Naive thymus-derived CD4-positive, alpha-beta T cell (primary cell): ENCODE results near the gene SHANK1. TPM values are rescaled to one million over a fixed set of nuclear protein-coding genes. Genes with fewer than 3 reads are reported as not detected.

Experiments used
- ATAC-seq: fragments of 150-1000 bp; cut with Tn5 transposase; 2 replicates; pipeline ENCODE4 v1.10.0; 2021; ENCODE audit warnings: mild to moderate bottlenecking, moderate library complexity
- CTCF ChIA-PET: fragments of 350-600 bp; sonication (Branson Sonifier 250); formaldehyde crosslinking; loops from one replicate; lab custom pipeline; 2021; ENCODE audit warnings: antibody characterized with exemption; lab: Charles Lee
- POLR2A ChIA-PET: fragments of 350-600 bp; sonication (Branson Sonifier 250); formaldehyde crosslinking; loops from one replicate; lab custom pipeline; 2021; ENCODE audit warnings: antibody characterized with exemption, inconsistent platforms; lab: Charles Lee
- DNase-seq, 9 donors: peaks; one replicate each; pipeline versions ENCODE4 v3.0.0 to v3.0.0-alpha.2; 2020 to 2022; ENCODE audit warnings: mixed read lengths in 1 of 9
- H3K27ac ChIP-seq: one replicate; pipeline ENCODE4 v1.7.0; 2013; ENCODE audit warnings: mild to moderate bottlenecking, low read depth, low read length, moderate library complexity
- H3K27me3 ChIP-seq, 2 donors: one replicate each; pipeline ENCODE4 v1.7.0; 2013; ENCODE audit warnings: low read length in 2 of 2, mild to moderate bottlenecking in 2 of 2, moderate library complexity in 2 of 2; ENCODE audit not compliant: control insufficient read depth in 2 of 2, insufficient read depth in 2 of 2
- H3K36me3 ChIP-seq, 3 experiments: 1 replicate in 2 of 3; 2 replicates in 1 of 3; pipeline ENCODE4 v1.7.0; 2013; ENCODE audit warnings: low read length in 3 of 3, mild to moderate bottlenecking in 3 of 3, moderate library complexity in 1 of 3; ENCODE audit not compliant: insufficient read depth in 3 of 3, control insufficient read depth in 2 of 3
- H3K4me1 ChIP-seq, 2 donors: one replicate each; pipeline ENCODE4 v1.7.0; 2013; ENCODE audit warnings: low read length in 2 of 2, mild to moderate bottlenecking in 2 of 2, moderate library complexity in 1 of 2; ENCODE audit not compliant: control insufficient read depth in 2 of 2, insufficient read depth in 2 of 2
- H3K4me3 ChIP-seq: 2 replicates; pipeline ENCODE4 v1.7.0; 2013; ENCODE audit warnings: mild to moderate bottlenecking, low read length
- H3K9me3 ChIP-seq, 3 experiments: 1 replicate in 2 of 3; 2 replicates in 1 of 3; pipeline ENCODE4 v1.7.0; 2013; ENCODE audit warnings: low read length in 3 of 3; ENCODE audit not compliant: control insufficient read depth in 2 of 3
- H3K27ac Mint-ChIP-seq, 9 donors: one replicate each; pipeline ENCODE4 v1.8.0; 2020 to 2022; ENCODE audit warnings: mixed read lengths in 9 of 9, mild to moderate bottlenecking in 8 of 9, moderate library complexity in 5 of 9, inconsistent platforms in 2 of 9
- H3K27me3 Mint-ChIP-seq, 5 donors: one replicate each; pipeline ENCODE4 v1.8.0; 2021 to 2022; ENCODE audit warnings: mixed read lengths in 5 of 5, mild to moderate bottlenecking in 1 of 5
- H3K36me3 Mint-ChIP-seq, 5 donors: one replicate each; pipeline ENCODE4 v1.8.0; 2020 to 2022; ENCODE audit warnings: mixed read lengths in 5 of 5, mild to moderate bottlenecking in 3 of 5, inconsistent platforms in 1 of 5
- H3K4me1 Mint-ChIP-seq, 7 donors: one replicate each; pipeline ENCODE4 v1.8.0; 2020 to 2022; ENCODE audit warnings: mixed read lengths in 7 of 7, mild to moderate bottlenecking in 3 of 7, inconsistent platforms in 1 of 7
- H3K4me3 Mint-ChIP-seq, 10 donors: one replicate each; pipeline ENCODE4 v1.8.0; 2020 to 2022; ENCODE audit warnings: mild to moderate bottlenecking in 10 of 10, mixed read lengths in 10 of 10, moderate library complexity in 6 of 10, inconsistent platforms in 2 of 10
- H3K9me3 Mint-ChIP-seq, 11 donors: one replicate each; pipeline ENCODE4 v1.8.0; 2020 to 2022; ENCODE audit warnings: mixed read lengths in 11 of 11, mild to moderate bottlenecking in 4 of 11, inconsistent platforms in 1 of 11, moderate library complexity in 1 of 11
- intact Hi-C, 2 donors: fragments of 100-400 bp; cut with micrococcal nuclease; formaldehyde crosslinking; loops; one replicate each; pipeline ENCODE4 v1.15.1; 2023
- polyA plus RNA-seq, 2 donors: library from polyadenylated mRNA; unstranded; fragments of 300-500 nt; fragmentation: Illumina TruSeq; gene quantifications; one replicate each; pipeline ENCODE4 v1.2.3, GENCODE V29; 2021
- total RNA-seq, 6 experiments: library from RNA in 5 of 6; stranded (reverse) in 5 of 6; gene quantifications; 1 replicate in 5 of 6; 2 replicates in 1 of 6; pipeline ENCODE4 v1.2.3 and lab custom pipeline; 2021 to 2026

The SHANK1 gene
- total and polyA plus RNA-seq, 7 experiments from 2014 or later, result 0.64 to 0.69 TPM; not detected in 5

DNA sequence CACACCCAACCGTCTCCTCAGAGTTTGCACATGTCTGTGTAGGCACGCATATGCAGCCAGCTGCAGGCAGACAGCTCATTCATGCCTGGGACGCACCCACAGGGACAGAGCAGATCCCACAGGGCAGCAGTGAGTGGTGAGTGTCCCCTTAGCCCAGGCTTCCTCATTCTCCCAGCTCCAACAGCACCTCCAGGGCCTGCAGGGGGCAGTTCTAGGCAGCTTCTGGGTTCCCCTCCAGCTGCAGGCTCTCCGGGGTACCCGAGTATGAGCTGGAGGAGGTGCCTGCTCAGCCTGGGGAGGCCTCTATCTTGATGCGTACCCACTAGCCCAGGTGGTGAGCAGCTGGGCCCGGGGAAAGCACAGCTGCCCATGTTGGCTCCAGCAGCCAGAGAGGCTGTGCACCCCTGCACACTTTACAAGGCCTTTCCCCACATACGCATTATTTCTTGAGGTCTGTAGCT lies 1.3 kb upstream of the SHANK1 start:
- H3K27ac ChIP-seq, result no peak overlapping the region
- no peaks in the 10 kb centered on the region for H3K36me3 ChIP-seq
- CTCF ChIA-PET, result no interaction called here
- H3K27me3 ChIP-seq, result peaks cover 0 to 8% of the 10 kb centered on the region in 2 donors
- H3K9me3 ChIP-seq, result no peaks in the 10 kb centered on the region
- Mint-ChIP-seq H3K9me3 (peaks cover 0 to 6% (median 0%) of the 10 kb centered on the region in 11 donors), H3K27me3 (peaks cover 46 to 64% (median 51%) of the 10 kb centered on the region in 5 donors), H3K27ac (no peak overlapping the region), H3K36me3 (peaks cover 0 to 5% (median 0%) of the 10 kb centered on the region in 5 donors), H3K4me3 (peak overlapping the region in 6 of 10 donors; percentile 4 to 72 (median 48)), H3K4me1 (peaks cover 0 to 19% (median 11%) of the 10 kb centered on the region in 7 donors)
- intact Hi-C loops, result loop anchor here (10.0 kb wide), 5 partner anchors 204 to 984 kb away; partner anchors contain the start of genes POLD1 (in 1 of the 2), VRK3 (in 1 of the 2) and ZNF473 (in 1 of the 2)
- H3K4me3 ChIP-seq, result no peak overlapping the region
- DNase-seq (no peak), ATAC-seq (no peak)
- H3K4me1 ChIP-seq, result peaks cover 5 to 8% of the 10 kb centered on the region in 2 donors
- POLR2A ChIA-PET, result no interaction called here

DNA sequence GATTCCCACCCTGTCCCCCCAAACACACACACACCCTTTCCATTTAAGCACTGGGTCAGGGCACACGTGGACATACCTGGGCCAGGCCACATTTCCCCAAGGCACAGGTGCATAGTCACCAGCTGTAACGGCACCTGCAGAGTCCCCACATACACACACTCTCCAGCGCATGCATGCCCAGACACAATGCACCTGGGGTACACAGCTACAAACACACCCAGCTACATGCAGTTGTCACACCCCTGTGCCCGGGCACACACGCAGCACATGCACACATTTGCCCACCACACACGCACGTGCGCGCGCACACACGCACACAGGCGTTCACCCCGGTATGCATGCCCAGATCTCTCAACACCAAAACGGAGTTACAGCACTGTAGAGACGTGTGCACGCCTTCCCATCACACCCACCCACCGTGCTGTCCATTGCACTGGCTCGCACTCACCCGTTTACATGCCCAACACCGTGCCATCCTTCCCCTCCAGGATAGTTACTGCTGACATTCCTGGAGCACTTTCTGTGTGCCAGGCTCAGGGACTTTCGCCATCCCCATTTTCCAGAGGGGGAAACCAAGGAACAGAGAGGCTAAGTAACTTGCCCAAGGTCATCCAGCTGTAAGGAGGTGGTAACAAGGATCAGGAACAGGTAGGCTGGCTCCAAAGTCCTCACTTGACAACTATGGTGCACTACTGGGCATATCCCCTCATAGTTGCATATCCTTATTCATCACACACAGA lies 749 bp upstream of the SHANK1 start:
- ATAC-seq, result no peak

DNA sequence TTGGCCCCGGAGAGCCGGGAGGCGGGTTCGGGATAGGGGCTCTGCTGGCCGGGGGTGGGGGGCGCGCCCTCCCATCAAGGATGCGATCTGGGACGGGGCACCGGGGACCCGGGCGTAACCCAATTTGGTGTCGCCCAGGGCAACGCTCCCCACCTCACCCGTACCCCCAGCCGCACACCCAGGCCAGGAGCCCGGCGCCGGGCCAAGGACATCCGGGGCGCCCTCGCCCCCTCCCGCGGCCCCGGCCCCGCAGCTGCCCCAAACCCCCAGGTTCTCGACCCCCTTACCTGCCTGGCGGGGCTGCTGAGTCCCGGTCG lies 525 bp downstream of the SHANK1 start:
- peaks cover 0 to 5% of the 10 kb centered on the region in 2 donors for H3K27me3 ChIP-seq
- POLR2A ChIA-PET, result no interaction called here
- peaks cover 0 to 14% (median 5%) of the 10 kb centered on the region in 7 donors for H3K4me1 Mint-ChIP-seq

More for the DNA sequence above, 749 bp upstream of the SHANK1 start:
- peaks cover 0 to 2% of the 10 kb centered on the region in 2 donors for H3K4me1 ChIP-seq
- peaks cover 0 to 15% (median 5%) of the 10 kb centered on the region in 7 donors for H3K4me1 Mint-ChIP-seq
- H3K36me3 ChIP-seq, result no peaks in the 10 kb centered on the region
- peaks cover 0 to 7% (median 0%) of the 10 kb centered on the region in 11 donors for H3K9me3 Mint-ChIP-seq
- ChIA-PET CTCF (interaction anchor here (0.5 kb wide), 1 partner anchor 394 kb away, joined by 4 read pairs; no protein-coding TSS in a partner anchor), POLR2A (no interaction called here)
- intact Hi-C loops, result loop anchor here (10.0 kb wide), 5 partner anchors 204 to 984 kb away; partner anchors contain the start of genes POLD1 (in 1 of the 2), VRK3 (in 1 of the 2) and ZNF473 (in 1 of the 2)
- DNase-seq, result no peak
- H3K27me3 Mint-ChIP-seq, result peaks cover 52 to 68% (median 57%) of the 10 kb centered on the region in 5 donors
- H3K4me3 ChIP-seq, result no peak overlapping the region
- H3K27ac Mint-ChIP-seq, result peak overlapping the region in 1 of 9 donors; percentile 33
- H3K4me3 Mint-ChIP-seq, result peak overlapping the region in 9 of 10 donors; percentile 4 to 72 (median 26)
- H3K27me3 ChIP-seq, result peaks cover 0 to 8% of the 10 kb centered on the region in 2 donors
- peaks cover 0 to 5% (median 0%) of the 10 kb centered on the region in 5 donors for H3K36me3 Mint-ChIP-seq
- no peaks in the 10 kb centered on the region for H3K9me3 ChIP-seq
- H3K27ac ChIP-seq, result no peak overlapping the region

DNA sequence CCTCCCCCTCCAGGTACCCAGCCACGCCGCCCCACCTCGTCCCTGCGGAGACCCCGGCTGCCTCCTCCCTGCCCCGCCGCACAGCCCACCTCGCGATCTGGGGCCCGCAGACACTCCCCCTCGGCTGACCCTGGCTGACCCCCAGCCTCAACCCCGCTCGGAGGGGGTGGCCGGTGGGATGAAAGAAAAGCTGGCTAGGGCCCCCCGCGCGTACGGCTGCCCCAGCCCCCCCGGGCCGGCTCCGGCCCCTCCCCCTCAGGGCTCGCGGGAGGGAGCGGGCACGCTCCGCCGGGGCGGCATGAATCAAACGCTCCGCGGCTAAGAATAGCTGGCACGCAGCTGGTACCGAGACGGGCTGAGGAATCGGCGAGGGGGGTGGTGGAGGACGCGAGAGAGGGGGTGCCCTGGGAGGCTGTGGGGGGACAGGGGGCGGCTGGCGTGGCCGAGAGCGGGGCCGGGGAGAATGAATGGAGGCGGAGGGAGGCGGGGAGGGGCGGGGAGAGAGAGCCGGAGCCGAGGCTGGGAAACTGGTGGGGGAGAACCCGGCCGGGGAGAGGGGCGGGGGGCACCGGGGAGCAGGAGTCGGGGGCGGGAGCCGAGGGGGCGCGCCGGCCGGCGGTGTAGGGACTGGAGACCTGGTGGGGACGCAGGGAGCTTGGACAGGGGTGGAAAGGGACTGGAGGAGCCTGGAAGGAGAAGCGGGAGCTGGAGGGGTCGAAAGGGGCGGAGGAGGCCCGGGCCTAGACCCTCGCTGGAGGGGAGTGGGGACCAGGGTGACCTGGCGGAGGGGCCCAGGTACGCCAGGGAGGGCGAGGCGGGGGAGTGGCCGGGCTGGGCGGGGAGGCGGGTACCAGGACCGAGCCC lies 1.1 kb downstream of the SHANK1 start:
- H3K4me3 Mint-ChIP-seq, result peak overlapping the region in 4 of 10 donors; percentile 17 to 70 (median 55)
- H3K27ac Mint-ChIP-seq, result no peak overlapping the region
- H3K36me3 Mint-ChIP-seq, result peaks cover 0 to 5% (median 0%) of the 10 kb centered on the region in 5 donors
- DNase-seq (no peak), ATAC-seq (no peak)
- H3K4me3 ChIP-seq, result no peak overlapping the region
- H3K27me3 ChIP-seq, result peaks cover 0 to 6% of the 10 kb centered on the region in 2 donors
- H3K36me3 ChIP-seq, result no peaks in the 10 kb centered on the region
- peaks cover 54 to 74% (median 68%) of the 10 kb centered on the region in 5 donors for H3K27me3 Mint-ChIP-seq
- no peak overlapping the region for H3K27ac ChIP-seq
- no peaks in the 10 kb centered on the region for H3K9me3 ChIP-seq
- no peaks in the 10 kb centered on the region for H3K4me1 ChIP-seq
- CTCF ChIA-PET, result no interaction called here
- peaks cover 0 to 12% (median 5%) of the 10 kb centered on the region in 7 donors for H3K4me1 Mint-ChIP-seq
- H3K9me3 Mint-ChIP-seq, result peaks cover 0 to 8% (median 0%) of the 10 kb centered on the region in 11 donors
- intact Hi-C loops, result no loop called here
- POLR2A ChIA-PET, result no interaction called here

More for the DNA sequence above, 525 bp downstream of the SHANK1 start:
- no peak overlapping the region for H3K27ac Mint-ChIP-seq
- H3K4me3 Mint-ChIP-seq, result peak overlapping the region in 1 of 10 donors; percentile 70
- H3K4me3 ChIP-seq, result no peak overlapping the region
- peaks cover 0 to 8% (median 0%) of the 10 kb centered on the region in 11 donors for H3K9me3 Mint-ChIP-seq
- intact Hi-C loops, result no loop called here
- no peak for DNase-seq
- peaks cover 0 to 5% (median 0%) of the 10 kb centered on the region in 5 donors for H3K36me3 Mint-ChIP-seq
- no peaks in the 10 kb centered on the region for H3K9me3 ChIP-seq
- H3K36me3 ChIP-seq, result no peaks in the 10 kb centered on the region
- H3K27me3 Mint-ChIP-seq, result peaks cover 57 to 74% (median 70%) of the 10 kb centered on the region in 5 donors
- CTCF ChIA-PET, result no interaction called here
- no peak for ATAC-seq
- H3K27ac ChIP-seq, result no peak overlapping the region
- H3K4me1 ChIP-seq, result no peaks in the 10 kb centered on the region

DNA sequence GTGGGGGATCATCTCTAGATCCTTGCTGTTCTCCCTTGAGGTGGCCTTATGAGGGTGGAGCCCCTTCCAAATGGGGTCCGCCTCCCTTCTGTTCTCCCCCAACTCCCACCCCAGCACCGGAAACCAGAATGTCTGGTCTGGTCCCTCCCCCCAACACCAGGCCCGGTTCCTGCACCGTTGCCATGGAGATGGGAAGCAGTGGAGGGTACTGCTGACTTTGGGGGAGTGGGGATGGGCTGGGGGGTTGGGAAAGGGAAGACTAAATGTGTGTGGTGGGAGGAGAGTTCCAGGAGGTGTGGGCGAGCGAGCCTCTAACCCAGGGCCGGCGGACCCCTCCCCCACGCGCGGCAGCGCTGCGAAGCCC lies 1.7 kb downstream of the SHANK1 start:
- ChIA-PET POLR2A (no interaction called here), CTCF (no interaction called here)
- Mint-ChIP-seq H3K27me3 (peaks cover 50 to 74% (median 68%) of the 10 kb centered on the region in 5 donors), H3K4me1 (peaks cover 0 to 14% (median 6%) of the 10 kb centered on the region in 7 donors), H3K36me3 (peaks cover 0 to under 1% (median 0%) of the 10 kb centered on the region in 5 donors), H3K4me3 (peak overlapping the region in 4 of 10 donors; percentile 34 to 75 (median 44)), H3K27ac (no peak overlapping the region), H3K9me3 (peaks cover 0 to 6% (median 0%) of the 10 kb centered on the region in 11 donors)
- Histone ChIP-seq H3K4me3 (no peak overlapping the region), H3K9me3 (no peaks in the 10 kb centered on the region), H3K4me1 (no peaks in the 10 kb centered on the region), H3K27ac (no peak overlapping the region), H3K27me3 (peaks cover 0 to 8% of the 10 kb centered on the region in 2 donors), H3K36me3 (no peaks in the 10 kb centered on the region)
- DNase-seq (no peak), ATAC-seq (no peak)
- intact Hi-C loops, result no loop called here

DNA sequence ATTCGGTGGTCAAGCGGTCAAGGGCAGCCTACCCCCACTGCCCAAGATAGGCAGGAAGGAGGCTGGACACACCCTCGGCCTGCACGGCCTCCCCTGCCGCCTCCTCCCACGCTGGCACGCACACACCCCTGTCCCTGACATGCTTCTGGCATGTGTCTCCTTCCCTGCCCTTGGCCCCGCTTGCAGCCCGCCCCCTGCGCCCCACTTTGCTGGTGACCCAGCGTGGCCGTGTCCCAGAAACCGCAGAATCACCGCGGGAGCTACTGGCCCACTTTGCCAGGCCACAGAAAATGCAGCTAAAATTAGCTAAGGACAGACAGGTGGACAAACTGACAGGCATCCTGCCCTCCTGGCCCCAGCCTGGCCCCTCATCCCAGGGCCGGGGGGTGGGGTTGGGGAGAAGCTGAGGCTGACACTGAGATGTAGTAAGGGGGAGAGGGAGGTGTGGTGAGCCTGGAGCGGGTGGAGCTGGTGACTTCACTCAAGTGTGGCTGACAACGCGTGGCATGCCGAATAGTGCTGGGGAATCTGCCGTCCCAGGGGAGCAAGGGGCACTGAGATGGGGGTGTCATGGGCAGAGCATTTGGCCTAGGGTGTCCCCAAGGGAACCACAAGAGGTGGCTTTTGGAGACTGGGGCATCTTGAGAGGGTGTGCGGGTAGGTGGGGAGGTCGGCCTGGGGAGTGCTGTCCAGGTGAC lies 2.4 kb downstream of the SHANK1 start:
- ChIA-PET POLR2A (no interaction called here), CTCF (no interaction called here)
- H3K27me3 Mint-ChIP-seq, result peaks cover 48 to 74% (median 62%) of the 10 kb centered on the region in 5 donors
- Histone ChIP-seq H3K27me3 (peaks cover 0 to 8% of the 10 kb centered on the region in 2 donors), H3K27ac (no peak overlapping the region), H3K4me1 (no peaks in the 10 kb centered on the region), H3K9me3 (no peaks in the 10 kb centered on the region), H3K36me3 (no peaks in the 10 kb centered on the region), H3K4me3 (no peak overlapping the region)
- DNase-seq (no peak), ATAC-seq (no peak)
- H3K27ac Mint-ChIP-seq, result no peak overlapping the region
- H3K9me3 Mint-ChIP-seq, result peaks cover 0 to 6% (median 0%) of the 10 kb centered on the region in 11 donors
- intact Hi-C loops, result no loop called here
- H3K4me3 Mint-ChIP-seq, result peak overlapping the region in 9 of 10 donors; percentile 13 to 75 (median 44)
- peaks cover 0 to 19% (median 8%) of the 10 kb centered on the region in 7 donors for H3K4me1 Mint-ChIP-seq
- no peaks in the 10 kb centered on the region for H3K36me3 Mint-ChIP-seq
